ENCODE data around the gene SNRPD3. TPM values are rescaled to one million over a fixed set of nuclear protein-coding genes. Genes with fewer than 3 reads are reported as not detected.
"Not testable (repeated sequence)": the region's sequence is repeated elsewhere in the genome, so short reads cannot be mapped to it uniquely, and the experiment has no call there.

The SNRPD3 gene
- polyA plus RNA-seq, 1 donor, result 185 TPM

GRCh38 chr22:24608327-24608726 is 52.5 kb downstream of the SNRPD3 start:
- not testable (repeated sequence) for DNase-seq

- DNase-seq, result not testable (repeated sequence)
Observed at GRCh38 chr22:24609888-24610287, 54.1 kb downstream of the SNRPD3 start.

- not testable (repeated sequence) for DNase-seq
Observed at GRCh38 chr22:24614794-24615193, 59.0 kb downstream of the SNRPD3 start.

GRCh38 chr22:24621244-24621643 is 65.4 kb downstream of the SNRPD3 start:
- not testable (repeated sequence) for DNase-seq

- DNase-seq, result not testable (repeated sequence)
Observed at GRCh38 chr22:24622596-24622995, 66.8 kb downstream of the SNRPD3 start.

Other genes starting within 250 kb of the SNRPD3 start
- gene ADORA2A, start 128.4 kb upstream of the SNRPD3 start, polyA plus RNA-seq (ENCODE audit: insufficient read length), result 7.1 TPM
- 1.1 TPM for gene UPB1, start 60.7 kb upstream of the SNRPD3 start, polyA plus RNA-seq (ENCODE audit: insufficient read length)
- gene GUCD1, start 861 bp upstream of the SNRPD3 start, polyA plus RNA-seq (ENCODE audit: insufficient read length), result 90.0 TPM
- 33.3 TPM for gene LRRC75B, start 37.1 kb downstream of the SNRPD3 start, polyA plus RNA-seq (ENCODE audit: insufficient read length)
- gene GGT1, start 47.2 kb downstream of the SNRPD3 start, polyA plus RNA-seq (ENCODE audit: insufficient read length), result 39.3 TPM
- gene PIWIL3, start 218.7 kb downstream of the SNRPD3 start, polyA plus RNA-seq (ENCODE audit: insufficient read length), result not detected

Measured in left kidney (tissue), 2 donors.